ENCODE results near the gene UTP4.

DNA sequence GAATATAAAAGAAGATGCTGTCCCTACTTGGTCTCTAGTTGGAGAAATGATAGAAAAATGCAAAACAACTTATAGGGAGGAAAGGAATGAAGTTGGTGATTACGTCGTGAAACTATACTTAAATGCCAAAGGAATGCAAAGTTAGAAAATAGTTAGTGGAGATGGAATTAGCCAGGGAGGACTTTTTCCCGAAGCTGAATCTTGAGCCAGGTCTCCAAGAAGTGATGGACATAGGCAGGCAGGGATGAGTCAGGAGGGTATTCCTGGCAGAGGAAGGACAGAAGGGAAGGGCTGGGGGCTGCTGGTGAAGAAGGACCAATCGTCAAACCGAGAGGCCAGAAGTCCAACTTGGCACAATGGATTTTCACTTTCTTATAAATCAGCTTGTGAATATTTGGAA lies 56.3 kb downstream of the UTP4 start:
- TF ChIP-seq EP300 (IDR thresholded peaks at IDR 0.05; ENCODE audit: borderline replicate concordance in 1 of 2, low read depth in 2 of 2, low read length in 2 of 2) (no peak), JUND (IDR thresholded peaks at IDR 0.05; ENCODE audit: low read length) (no peak), SIN3A (conservative IDR thresholded peaks at IDR 0.05 in 1 of 2, IDR thresholded peaks at IDR 0.05 in 1 of 2; ENCODE audit: low read depth in 1 of 2, low read length in 2 of 2) (no peak), SP2 (IDR thresholded peaks at IDR 0.05; ENCODE audit: low read length) (no peak)

Data from H1 (cell line).